Gastroesophageal sphincter (tissue), 3 donors: ENCODE measurements around the gene PTPRN2.

Experiments
- POLR2A ChIP-seq, 2 donors: fragments of 450-650 bp; IDR thresholded peaks; one replicate each; pipeline ENCODE4 v1.6.1; 2017; ENCODE audit warnings: antibody characterized with exemption in 2 of 2, mild to moderate bottlenecking in 2 of 2, moderate library complexity in 1 of 2
- TF ChIP-seq, protein P1 (sequence below), 4 experiments: fragments of 200-600 bp in 2 of 4; fragments of 450-650 bp in 2 of 4; sonication (generic) in 1 of 4; IDR thresholded peaks; one replicate each; pipeline ENCODE4 v1.5.1; 2017 to 2019; ENCODE audit warnings: antibody characterized with exemption in 4 of 4, mild to moderate bottlenecking in 2 of 4, moderate library complexity in 2 of 4

- no peak for TF ChIP-seq POLR2A (IDR thresholded peaks at IDR 0.05)
- TF ChIP-seq, protein P1, sequence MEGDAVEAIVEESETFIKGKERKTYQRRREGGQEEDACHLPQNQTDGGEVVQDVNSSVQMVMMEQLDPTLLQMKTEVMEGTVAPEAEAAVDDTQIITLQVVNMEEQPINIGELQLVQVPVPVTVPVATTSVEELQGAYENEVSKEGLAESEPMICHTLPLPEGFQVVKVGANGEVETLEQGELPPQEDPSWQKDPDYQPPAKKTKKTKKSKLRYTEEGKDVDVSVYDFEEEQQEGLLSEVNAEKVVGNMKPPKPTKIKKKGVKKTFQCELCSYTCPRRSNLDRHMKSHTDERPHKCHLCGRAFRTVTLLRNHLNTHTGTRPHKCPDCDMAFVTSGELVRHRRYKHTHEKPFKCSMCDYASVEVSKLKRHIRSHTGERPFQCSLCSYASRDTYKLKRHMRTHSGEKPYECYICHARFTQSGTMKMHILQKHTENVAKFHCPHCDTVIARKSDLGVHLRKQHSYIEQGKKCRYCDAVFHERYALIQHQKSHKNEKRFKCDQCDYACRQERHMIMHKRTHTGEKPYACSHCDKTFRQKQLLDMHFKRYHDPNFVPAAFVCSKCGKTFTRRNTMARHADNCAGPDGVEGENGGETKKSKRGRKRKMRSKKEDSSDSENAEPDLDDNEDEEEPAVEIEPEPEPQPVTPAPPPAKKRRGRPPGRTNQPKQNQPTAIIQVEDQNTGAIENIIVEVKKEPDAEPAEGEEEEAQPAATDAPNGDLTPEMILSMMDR (IDR thresholded peaks at IDR 0.05): no peak
Measured at GRCh38 chr7:157619753-157620525, 967.7 kb downstream of the PTPRN2 start.
